ENCODE results near the gene PODN. TPM values are rescaled to one million over a fixed set of nuclear protein-coding genes. Genes with fewer than 3 reads are reported as not detected.

PODN gene
- total RNA-seq, 4 donors from 2014 or later = 88.4 to 197 (median 150) TPM

DNA sequence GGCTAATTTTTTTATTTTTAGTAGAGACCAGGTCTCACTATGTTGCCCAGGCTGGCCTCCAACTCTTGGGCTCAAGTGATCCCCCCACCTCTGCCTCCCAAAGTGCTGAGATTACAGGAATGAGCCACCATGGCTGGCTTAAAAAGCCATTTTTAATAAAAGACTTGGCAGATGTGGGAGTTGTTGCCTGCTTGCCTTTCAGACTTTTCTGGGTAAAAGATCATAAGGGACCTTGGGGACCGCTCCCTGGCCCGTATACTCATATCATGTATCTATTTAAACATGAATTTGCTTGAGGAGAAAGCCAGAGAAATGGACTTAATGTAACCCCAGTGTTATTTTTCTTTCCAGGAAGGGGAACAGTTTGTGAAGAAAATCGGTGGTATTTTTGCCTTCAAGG lies 23.4 kb upstream of the PODN start:
- TF ChIP-seq, protein P1, sequence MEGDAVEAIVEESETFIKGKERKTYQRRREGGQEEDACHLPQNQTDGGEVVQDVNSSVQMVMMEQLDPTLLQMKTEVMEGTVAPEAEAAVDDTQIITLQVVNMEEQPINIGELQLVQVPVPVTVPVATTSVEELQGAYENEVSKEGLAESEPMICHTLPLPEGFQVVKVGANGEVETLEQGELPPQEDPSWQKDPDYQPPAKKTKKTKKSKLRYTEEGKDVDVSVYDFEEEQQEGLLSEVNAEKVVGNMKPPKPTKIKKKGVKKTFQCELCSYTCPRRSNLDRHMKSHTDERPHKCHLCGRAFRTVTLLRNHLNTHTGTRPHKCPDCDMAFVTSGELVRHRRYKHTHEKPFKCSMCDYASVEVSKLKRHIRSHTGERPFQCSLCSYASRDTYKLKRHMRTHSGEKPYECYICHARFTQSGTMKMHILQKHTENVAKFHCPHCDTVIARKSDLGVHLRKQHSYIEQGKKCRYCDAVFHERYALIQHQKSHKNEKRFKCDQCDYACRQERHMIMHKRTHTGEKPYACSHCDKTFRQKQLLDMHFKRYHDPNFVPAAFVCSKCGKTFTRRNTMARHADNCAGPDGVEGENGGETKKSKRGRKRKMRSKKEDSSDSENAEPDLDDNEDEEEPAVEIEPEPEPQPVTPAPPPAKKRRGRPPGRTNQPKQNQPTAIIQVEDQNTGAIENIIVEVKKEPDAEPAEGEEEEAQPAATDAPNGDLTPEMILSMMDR (IDR thresholded peaks at IDR 0.05; ENCODE audit: low read depth) = no peak

DNA sequence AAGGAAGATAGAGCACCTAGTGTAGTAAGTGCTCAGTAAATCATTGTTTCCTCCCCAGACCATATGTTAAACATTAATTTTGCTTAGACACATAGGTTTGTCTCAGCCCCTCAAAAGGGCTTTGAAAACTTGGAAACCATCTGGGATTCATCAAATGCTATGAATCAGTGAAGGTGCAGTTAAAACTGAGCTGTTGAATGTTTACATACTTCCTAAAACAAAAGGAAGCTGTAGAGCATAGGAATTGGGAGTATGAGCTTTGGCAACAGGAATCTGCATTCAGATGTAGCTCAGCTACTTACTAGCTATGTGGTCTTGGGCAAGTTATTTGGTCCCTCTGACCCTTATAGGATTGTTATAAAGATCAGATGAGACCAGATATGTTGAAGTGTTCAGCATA lies 18.7 kb upstream of the PODN start:
- TF ChIP-seq, protein P1 (IDR thresholded peaks at IDR 0.05; ENCODE audit: low read depth) = no peak

DNA sequence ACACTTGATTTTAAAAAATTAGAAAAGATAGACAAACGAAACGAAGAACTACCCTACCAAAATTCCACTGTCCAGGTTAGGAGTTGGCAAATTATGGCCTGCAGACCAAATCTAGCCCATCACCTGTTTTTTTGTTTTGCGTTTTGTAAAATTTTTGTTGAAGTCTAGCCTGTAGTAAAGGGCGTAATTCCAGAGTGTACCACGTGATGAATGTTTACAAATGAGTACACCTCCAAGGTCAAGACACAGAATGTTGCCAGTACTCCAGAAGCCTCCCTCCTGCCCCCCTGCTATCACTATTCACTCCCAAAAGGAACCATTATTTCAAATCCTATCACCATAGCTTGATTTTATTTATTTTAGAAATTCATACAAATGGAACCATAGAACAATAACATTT lies 17.1 kb upstream of the PODN start:
- TF ChIP-seq, protein P1 (IDR thresholded peaks at IDR 0.05; ENCODE audit: low read depth) = no peak

DNA sequence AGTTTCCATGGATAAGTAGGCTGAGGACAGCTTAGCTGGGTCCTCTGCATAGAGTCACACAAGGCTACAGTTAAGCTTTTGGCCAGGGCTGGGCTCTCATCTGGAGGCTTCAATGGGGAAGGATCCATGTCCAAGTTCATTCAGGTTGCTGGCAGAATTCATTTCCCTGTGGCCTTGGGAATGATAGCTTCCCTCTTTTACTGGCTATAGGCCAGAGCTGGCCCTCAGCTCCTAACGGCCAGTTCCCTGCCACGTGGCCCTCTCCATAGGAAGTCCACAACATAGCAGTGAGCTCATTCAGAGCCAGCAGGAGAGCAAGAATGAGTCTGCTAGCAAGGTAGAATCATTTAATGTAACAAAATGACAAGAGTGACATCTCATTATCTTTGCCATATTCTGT lies 15.1 kb upstream of the PODN start:
- TF ChIP-seq, protein P1 (IDR thresholded peaks at IDR 0.05; ENCODE audit: low read depth) = no peak

DNA sequence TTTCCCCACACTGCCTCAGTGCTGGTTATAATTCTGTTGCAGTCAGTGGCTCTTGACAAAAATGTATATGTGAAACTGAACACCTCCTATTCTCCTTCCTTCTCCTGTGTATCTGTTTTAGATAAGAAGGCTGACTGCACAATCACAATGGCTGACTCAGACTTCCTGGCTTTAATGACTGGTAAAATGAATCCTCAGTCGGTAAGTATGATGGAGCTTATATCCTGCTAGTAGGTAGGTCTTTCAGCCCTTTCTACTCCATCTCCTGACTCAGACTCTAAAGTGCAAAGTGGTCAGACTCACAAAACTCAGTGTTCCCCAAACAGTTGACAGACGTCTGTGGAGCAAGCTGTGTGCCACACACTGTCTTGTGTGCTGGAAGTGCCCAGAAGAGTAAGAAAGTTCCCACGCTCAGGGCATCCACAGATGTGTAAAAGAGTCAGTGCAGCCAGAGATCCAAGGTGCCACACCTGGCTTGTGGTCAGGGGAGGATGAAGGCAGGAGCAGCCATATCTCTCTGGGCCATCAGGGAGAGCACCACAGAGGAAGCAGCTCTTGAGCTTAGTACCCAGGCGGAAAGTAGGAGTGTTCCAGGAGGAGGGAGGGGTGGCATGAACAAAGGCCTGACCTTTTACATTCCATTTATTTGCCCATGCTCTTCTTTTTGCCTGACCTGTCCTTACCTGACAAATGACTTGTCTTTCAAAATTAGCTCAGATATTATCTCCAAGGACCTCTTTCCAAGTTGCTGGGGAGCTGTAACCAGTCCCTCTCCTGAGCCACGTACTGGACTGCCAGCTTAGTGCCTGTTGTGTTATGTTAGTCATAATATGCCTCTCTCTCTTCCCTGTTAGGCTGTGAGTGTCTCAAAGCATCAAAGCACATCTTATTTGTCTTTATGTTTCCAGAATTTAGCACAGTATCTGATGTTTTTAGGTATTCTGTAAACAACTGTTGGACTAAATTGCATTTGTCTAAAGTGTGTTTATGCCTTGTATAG lies 14.0 kb upstream of the PODN start:
- TF ChIP-seq, protein P1 (IDR thresholded peaks at IDR 0.05; ENCODE audit: low read depth) = no peak

DNA sequence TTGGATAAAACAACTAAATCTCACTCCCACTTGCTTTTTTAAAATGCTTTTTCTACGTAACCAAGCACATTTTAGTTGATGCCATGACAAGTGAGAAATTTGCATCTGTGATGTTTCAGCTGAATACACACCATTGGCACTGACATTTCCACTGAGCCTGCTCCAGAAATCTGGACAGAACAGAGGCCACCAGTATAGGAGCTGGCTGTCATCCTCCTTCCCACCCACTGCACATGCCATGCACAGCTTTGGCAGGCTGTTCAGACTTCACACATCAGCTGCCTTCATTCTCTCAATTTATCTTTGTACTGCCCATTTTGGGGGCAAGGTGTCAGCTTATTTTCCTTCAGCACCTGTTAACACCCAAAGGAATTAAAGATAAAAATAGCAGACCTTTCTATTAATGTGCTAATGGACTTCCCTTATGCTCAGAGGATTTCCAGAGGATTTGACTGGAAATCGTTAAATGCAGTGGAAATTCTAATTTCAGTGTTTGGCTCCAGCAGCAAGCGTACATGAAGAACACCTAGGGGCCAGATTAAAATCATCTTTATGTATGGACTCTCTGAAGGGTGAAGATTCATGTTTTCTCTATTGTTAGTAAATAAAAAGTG lies 12.9 kb upstream of the PODN start:
- TF ChIP-seq, protein P1 (IDR thresholded peaks at IDR 0.05; ENCODE audit: low read depth) = no peak

DNA sequence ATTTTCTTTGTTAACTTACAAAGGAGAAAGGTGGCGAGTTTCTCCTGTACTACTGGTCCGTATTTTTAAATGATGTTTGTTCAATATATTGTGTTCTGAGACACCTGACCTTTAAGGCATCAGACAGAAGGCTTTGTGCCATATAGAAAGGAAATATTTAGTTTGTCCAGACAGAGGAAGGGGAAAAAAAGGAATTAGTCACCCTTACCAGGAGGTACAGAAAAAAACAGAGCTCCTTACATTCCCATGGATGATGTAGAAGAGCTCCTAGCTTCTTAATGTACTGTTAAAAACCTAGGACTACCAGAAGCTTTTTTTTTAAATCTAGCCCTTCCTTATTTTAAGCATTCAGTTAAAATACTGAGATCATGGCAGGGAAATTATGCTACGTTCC lies 12.4 kb upstream of the PODN start:
- TF ChIP-seq, protein P1 (IDR thresholded peaks at IDR 0.05; ENCODE audit: low read depth) = no peak
